NOMO-1 (cell line): ENCODE results near the gene ARTN.

Experiments used
- DNase-seq, 2 experiments: peaks; one replicate each; lab custom pipeline; 2025; ENCODE audit not compliant: unreplicated experiment in 2 of 2; lab: John Stamatoyannopoulos, UW

ARTN gene, protein sequence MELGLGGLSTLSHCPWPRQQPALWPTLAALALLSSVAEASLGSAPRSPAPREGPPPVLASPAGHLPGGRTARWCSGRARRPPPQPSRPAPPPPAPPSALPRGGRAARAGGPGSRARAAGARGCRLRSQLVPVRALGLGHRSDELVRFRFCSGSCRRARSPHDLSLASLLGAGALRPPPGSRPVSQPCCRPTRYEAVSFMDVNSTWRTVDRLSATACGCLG

GRCh38 chr1:43933386-43934100 lies at the start of gene ARTN:
Gene ARTN, plus strand, starts transcription at chr1:43933801. Its CDS starts 1,856 bp downstream, at chr1:43935657.
- DNase-seq, result no peak

- DNase-seq, result no peak
Measured at GRCh38 chr1:43885279-43885801, 48.3 kb upstream of the ARTN start.

DNA sequence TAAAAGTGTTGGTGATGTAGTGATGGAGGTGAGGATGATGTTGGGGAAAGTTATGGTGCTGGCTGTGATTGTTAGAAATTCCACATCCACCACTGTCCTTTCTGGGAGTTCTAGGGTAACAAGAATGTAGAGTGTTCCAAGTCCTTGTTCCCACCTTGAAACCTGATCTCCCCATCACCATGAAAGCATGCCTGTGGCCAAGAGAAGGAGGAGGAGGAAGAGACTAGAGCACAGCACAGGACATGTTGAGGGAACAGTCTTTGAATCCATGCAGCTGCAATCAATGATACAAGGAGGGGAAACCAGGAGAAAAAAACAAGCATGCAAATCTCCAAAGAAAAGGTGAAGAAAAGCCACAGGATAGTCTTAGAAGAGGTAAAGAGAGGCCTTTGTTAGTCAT lies 45.9 kb upstream of the ARTN start:
- no peak for DNase-seq

DNA sequence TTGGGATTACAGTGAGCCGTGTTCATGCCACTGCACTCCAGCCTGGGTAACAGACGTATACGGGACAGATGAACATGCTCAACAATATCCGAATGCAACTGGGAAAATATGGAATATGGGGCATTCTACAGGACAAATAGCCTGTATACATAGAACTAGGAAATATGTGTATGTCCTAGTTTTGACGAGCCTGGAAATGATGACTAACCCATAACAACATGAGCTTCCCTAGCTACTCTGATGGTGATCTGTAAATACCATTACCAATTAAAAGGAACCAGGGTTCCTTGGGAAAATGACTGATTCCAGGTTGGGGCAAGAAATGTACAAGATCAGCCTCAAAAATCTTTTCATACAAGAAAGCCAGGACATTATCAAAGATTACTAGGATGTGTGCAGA lies 42.8 kb upstream of the ARTN start:
- DNase-seq, result no peak

GRCh38 chr1:43893006-43893405 lies 40.6 kb upstream of the ARTN start:
- no peak for DNase-seq

DNA sequence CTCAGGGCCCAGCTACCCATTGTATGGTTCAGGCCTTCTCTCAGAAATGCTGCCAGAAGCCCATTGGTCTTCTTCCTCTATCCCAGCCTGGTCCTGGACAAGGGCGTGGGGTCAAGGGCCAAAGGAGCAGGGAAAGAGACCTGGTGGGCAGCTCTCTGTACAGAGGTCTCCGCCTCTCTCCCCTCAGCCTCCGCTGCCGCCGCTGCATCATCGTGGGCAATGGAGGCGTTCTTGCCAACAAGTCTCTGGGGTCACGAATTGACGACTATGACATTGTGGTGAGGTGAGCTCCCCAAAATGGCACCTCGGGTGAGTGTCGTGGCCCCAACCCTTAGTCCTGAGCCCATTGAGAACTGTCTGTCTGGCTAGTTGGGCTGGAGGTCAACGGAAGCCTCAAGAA lies 34.6 kb upstream of the ARTN start:
- no peak for DNase-seq

DNA sequence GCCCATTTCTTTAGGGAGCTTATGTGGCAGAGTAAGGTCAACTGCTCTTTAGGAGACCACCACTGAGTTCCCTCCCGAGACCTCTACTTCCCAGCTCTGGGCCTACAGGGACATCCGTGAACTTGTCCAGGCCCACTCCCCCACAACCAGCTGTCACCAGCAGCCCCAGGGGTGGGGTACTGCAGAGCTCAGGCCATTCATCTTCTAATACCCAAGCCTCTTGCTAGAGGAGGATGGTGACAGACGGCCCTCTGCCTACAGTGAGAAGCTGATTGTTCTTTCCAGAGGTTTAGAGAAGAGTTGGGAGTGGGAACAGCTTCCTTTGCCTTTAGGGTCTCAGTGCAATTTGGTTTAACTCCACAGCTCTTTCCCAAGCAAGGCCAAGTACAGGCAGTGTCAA lies 33.2 kb upstream of the ARTN start:
- no peak for DNase-seq

GRCh38 chr1:43901196-43901961 lies 32.2 kb upstream of the ARTN start:
- DNase-seq, result no peak

- DNase-seq, result no peak
Measured at GRCh38 chr1:43902058-43902831, 31.4 kb upstream of the ARTN start.

DNA sequence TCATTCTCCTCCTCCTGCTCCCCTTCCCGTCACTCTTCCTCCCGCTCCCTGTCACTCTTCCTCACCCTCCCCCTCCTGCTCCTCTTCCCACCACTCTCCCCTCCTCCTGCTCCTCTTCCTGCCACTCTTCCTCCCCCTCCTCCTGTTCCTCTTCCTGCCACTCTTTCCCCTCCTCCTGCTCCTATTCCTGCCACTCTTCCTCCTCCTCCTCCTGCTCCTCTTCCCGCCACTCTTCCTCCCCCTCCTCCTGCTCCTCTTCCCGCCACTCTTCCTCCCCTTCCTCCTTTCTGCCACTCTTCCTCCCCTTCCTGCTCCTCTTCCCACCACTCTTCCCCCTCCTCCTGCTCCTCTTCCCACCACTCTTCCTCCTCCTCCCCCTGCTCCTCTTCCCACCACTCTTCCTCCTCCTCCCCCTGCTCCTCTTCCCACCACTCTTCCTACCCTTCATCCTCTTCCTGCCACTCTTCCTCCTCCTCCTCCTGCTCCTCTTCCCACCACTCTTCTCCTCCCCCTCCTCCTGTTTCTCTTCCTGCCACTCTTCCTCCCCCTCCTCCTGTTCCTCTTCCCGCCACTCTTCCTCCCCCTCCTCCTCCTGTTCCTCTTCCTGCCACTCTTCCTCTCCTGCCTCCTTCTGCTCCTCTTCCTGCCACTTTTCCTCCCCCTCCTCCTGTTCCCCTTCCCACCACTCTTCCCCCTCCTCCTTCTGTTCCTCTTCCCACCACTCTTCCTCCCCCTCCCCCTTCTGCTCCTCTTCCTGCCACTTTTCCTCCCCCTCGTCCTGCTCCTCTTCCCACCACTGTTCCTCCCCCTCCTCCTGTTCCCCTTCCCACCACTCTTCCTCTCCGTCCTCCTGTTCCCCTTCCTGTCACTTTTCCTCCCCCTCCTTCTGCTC lies 28.7 kb upstream of the ARTN start:
- no peak for DNase-seq

GRCh38 chr1:43908226-43908625 lies 25.4 kb upstream of the ARTN start:
- DNase-seq, result no peak

DNA sequence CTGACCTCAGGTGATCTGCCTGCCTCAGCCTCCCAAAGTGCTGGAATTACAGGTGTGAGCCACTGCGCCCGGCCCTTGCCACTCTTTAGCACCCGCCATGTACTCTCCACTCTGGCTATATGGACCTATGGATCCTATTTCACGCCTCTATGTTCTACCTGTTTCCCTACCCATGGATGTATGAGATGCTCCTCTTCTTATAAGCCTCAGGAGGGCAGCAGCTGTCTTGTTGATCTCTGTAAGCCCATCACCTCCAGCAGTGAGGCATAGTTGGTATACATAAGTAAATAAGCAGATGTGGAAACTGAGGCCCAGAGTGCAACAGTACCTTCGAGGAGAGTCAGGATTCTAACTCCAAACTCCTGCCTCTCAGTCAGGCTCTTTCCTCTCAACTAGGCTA lies 24.7 kb upstream of the ARTN start:
- no peak for DNase-seq

GRCh38 chr1:43910343-43910742 lies 23.3 kb upstream of the ARTN start:
- DNase-seq, result no peak

- no peak for DNase-seq
Measured at GRCh38 chr1:43912607-43913006, 21.0 kb upstream of the ARTN start.

DNA sequence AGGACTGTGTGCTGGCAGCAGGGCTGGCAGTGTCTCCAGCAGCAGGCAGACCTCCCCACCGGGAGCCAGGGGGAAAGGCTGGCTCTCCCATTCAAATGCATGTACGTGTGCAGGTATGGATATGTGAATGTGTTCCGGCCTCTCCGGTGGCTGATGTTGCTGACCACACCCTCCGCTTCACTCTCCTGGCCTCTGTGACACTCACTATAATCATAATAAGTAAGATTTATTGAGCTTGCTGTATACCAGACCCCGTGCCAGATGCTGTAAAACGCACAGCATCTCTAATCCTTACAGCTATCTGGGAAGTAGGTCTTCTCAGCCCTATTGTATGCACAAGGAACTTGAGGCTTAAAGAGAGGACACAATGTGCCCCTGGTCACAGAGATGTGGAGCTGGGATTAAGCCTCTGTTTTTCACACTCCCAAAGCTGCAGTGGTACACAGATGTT lies 20.5 kb upstream of the ARTN start:
- no peak for DNase-seq

DNA sequence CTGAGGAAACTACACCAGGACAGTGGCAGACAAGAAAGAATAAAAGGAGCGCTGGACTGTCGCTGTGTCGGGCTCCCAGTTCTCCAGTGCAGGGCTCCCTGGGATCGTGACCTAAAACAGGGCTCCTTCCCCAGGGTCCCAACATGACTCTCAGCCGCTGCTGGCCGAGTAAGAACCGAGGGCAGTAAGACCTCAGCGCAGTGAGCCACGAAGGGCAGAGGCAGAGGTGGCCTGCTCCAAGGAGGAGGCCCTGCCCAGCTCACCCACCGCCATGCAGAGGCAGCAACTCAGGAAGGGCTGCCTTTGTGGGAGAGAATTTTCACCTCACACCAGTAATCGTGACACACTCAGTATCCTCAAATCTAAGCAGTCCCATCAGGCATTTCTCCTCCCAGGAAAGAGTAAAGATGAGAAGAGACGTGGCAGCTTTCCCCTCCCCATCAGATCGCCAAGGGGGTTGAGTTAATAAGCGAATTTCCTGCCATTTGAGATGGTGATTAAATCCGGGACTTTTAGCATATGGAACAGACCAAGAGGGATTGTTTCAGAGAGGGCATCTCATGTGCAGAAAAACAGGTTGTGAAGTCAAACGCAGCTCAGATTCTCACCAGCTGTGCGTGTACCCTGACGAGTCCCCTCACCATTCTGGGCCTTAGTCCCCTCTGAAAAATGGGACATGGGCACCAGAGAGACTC lies 19.8 kb upstream of the ARTN start:
- DNase-seq, result no peak

DNA sequence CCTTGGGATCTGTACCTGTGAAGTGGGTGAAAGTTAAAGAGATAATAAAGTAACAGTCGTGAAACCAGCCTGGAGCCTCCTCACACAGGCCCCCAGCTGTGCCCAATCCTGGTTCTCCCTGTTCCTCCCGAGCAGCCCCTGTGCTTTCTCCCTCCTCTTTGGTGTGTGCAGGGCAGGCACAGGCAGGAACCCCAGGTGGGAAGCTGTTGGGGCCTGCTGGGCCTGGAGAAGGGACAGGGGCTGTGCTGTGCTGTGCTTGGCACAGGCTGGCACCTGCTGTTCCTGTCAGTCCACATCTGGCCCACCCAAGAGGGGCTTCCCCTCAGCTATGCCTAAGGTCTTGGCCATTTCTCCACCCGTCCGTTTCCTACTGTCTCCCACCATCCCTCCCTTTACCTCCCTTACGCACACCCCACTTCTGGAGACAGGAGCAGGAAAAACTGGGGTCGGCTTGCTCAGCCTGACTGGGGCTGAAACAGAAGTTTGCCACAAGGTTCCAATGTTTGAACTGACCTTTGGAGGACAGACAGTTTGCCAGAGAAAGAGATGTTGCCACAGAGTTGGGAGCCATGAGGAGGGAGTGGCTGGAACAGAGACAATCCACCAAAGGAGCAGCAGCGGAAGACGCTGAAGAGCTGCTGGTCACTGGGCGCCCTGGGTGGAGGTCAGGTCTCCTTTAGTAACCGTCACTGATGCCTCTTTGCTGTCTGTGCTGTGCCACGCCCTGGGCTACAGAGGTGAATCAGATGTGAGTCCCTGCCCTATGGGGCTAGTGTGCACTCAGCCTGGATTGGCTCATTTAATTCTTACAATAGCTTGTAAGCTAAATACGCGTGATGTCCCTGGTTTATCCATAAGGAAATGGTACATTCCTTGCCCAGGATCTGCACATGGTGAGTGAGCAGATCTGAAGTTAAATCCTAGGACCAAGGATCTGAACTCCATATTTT lies 18.8 kb upstream of the ARTN start:
- no peak for DNase-seq

- DNase-seq, result no peak
Measured at GRCh38 chr1:43919906-43920305, 13.7 kb upstream of the ARTN start.
